ENCODE measurements around the gene PAEP.

- TF ChIP-seq PKNOX1 (IDR thresholded peaks at IDR 0.05) = no peak
- TF ChIP-seq SUZ12 (IDR thresholded peaks at IDR 0.05) = no peak
- no peak for TF ChIP-seq BHLHE40 (IDR thresholded peaks at IDR 0.05; ENCODE audit: borderline replicate concordance)
- no peak for TF ChIP-seq ARNT (IDR thresholded peaks at IDR 0.05)
- no peak for TF ChIP-seq FOXK2 (IDR thresholded peaks at IDR 0.05)
- no peak for TF ChIP-seq FOXM1 (IDR thresholded peaks at IDR 0.05; ENCODE audit: borderline replicate concordance)
- TF ChIP-seq HDGF (IDR thresholded peaks at IDR 0.05; ENCODE audit: borderline replicate concordance) = no peak
- TF ChIP-seq LEF1 (IDR thresholded peaks at IDR 0.05; ENCODE audit: borderline replicate concordance) = no peak
- TF ChIP-seq SP1 (IDR thresholded peaks at IDR 0.05) = no peak
- TF ChIP-seq ELF4 (IDR thresholded peaks at IDR 0.05) = no peak
- no peak for TF ChIP-seq ZNF384 (IDR thresholded peaks at IDR 0.05)
- TF ChIP-seq FOXA1 (IDR thresholded peaks at IDR 0.05) = no peak
Observed at GRCh38 chr9:135547756-135548736, 13.5 kb upstream of the PAEP start.

Data from HEK293T (cell line).